NCI-H774 (cell line): ENCODE data around the gene ARID5B.

Experiments
- DNase-seq: peaks from one replicate; lab custom pipeline; 2025; lab: John Stamatoyannopoulos, UW

The ARID5B gene

GRCh38 chr10:62098278-62099121 is 197.0 kb downstream of the ARID5B start:
- no peak for DNase-seq

DNA sequence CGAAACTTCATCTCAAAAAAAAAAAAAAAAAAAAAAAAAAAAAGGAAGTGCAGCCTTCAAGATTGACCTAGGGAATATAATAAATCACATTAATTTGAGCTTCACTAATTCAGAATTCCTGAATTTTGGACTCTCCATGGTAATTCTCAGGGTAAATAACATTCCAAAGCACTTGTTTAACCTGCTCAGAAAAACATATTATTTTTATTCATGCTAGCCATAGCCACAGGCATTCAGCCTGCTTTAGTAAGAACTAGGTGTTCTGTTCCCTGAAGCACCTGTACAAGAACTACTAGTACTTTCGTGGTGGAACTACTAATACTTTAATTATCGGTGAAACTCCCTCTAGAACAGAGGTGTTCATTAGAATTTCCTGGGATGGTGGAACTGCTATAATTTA is 197.8 kb downstream of the ARID5B start:
- no peak for DNase-seq

- no peak for DNase-seq
These were observed 202.4 kb downstream of the ARID5B start for GRCh38 chr10:62103857-62104256.

GRCh38 chr10:62106929-62107519 is 205.5 kb downstream of the ARID5B start:
- DNase-seq: no peak

DNA sequence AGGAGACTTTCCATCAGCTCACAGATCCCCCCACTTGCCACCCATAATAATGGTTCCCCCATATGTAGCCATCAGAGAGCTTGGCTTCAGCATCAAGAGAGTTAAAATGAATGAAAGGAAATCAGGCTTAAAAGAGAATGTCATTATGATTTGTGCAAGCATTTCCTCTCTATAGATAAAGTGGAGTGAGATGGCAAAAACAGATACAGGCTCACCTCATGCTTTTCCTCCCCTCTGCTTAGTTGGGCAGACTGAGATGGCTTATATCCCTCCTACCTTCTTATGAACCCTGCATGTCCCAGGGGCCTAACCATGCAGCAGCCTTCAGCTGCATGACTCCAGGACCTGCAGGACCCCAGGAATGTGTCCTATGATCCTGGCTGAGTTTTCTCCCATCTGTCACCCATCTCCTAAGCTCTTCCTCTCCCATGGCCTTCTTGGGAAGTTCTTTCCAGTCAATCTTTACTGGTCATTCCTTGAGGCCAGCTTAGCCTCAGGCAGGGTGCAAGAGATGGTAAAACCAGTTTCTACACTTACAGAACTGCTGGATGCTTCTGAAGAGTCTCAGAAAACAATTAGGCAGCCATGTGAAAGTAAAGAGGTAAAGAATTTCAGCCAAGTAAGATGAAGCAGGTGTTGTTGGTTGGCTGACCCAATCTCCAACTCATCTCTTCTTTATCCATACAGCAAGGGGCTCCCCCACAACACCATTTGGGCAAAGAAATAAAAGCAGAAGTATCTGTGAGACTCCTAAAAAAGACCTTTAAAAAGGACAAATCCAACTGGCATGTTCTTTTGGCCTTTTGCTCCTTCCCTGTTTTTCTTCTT is 207.5 kb downstream of the ARID5B start:
- no peak for DNase-seq

DNA sequence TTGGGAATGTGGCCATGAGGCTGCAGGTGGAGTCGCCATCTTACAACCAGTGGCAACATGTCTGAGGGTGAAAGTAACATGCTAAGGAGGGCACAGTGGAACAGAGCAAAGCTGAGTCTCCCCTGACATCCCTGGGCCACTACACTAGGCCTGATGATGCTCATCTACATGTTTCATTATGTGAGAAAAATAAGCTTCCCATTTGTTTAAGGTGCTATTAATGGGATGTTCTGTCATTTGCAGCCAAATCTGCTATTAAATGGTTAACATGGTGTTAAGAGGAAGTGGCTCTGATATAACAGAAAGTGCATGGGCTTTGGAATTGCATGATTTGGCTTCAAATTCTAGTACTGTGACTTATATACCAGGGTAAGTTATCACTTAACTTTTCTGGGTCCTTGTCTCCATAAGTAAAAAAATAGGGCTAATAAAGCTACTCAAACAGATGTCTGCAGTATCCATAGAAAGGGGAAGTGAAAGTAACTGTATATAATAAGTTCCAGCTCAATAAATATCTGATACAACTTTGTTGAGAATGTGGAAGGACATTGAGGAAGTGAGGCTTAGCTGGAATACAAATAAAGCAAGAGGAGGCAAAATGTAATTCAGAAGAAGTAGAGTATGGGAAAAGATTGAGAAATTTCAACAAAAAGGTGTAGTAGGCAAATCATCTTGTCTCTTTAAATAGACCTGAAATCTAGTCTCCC is 208.2 kb downstream of the ARID5B start:
- no peak for DNase-seq

- DNase-seq: no peak
These were observed 210.8 kb downstream of the ARID5B start for GRCh38 chr10:62112300-62112699.

DNA sequence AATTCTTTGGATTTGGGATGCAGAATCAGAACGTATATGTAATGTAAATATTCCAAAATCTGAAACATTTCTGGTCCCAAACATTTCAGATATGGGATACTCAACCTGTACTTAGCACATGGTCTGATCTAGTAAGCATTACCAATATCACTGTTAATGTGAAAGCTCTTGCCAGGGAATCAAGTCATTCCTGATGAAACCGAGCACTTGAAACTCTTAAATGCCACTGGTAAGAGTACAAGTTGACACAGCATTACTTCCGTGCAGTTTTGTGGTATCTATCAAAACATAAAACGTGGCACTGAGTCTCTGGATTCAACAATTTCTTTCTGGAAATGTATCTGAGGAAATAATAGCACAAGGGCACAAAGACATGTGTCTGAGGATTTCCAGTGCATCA is 211.5 kb downstream of the ARID5B start:
- no peak for DNase-seq

DNA sequence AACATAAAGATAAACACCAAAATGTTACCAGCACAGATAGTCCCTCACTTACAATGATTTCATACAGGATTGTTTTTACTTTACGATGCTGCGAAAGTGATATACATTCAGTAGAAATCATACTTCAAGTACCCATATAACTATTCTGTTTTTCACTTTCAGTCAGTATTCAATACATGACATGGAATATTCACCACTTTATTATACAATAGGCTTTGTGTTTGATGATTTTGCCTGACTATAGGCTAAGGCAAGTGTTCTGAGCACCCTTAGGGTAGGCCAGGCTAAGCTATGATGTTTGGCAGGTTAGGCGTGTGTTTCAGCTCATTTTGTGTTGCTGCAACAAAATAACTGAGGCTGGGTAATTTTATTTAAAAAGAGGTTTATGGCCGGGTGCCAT is 212.2 kb downstream of the ARID5B start:
- no peak for DNase-seq

DNA sequence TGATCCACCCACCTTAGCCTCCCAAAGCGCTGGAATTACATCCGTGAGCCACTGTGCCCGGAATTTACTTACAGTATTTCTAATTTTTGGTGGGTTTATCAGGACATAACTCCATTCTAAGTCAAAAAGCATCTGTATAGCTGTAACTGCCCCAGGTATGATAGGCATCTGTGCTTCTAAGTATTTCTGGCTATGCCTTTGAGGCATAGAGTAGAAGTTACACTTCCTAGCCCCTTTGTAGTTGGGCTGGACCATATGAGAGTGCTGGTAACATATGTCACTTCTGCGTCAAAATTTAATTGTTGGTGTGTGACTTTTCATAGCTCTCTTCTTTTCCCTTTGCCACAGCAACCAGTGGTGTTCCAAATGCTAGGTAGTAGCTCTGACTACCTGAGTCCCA is 213.8 kb downstream of the ARID5B start:
- DNase-seq: no peak

GRCh38 chr10:62115842-62116241 is 214.3 kb downstream of the ARID5B start:
- DNase-seq: no peak

DNA sequence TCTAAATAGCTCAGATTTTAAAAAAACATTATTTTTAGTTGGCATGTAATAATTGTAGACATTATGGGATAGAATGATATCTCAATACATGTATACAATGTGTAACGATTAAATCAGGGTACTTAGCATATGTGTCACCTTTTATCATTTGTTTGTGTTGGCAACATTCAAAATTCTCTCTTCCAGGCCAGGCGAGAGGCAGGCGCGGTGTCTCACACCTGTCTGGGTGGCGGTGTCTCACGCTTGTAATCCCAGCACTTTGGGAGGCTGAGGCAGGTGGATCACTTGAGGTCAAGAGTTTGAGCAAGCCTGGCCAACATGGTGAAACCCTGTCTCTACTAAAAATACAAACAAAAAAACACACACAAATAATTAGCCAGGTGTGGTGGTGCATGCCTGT is 215.4 kb downstream of the ARID5B start:
- DNase-seq: peak; percentile 87

- no peak for DNase-seq
These were observed 219.7 kb downstream of the ARID5B start for GRCh38 chr10:62121187-62121530.

DNA sequence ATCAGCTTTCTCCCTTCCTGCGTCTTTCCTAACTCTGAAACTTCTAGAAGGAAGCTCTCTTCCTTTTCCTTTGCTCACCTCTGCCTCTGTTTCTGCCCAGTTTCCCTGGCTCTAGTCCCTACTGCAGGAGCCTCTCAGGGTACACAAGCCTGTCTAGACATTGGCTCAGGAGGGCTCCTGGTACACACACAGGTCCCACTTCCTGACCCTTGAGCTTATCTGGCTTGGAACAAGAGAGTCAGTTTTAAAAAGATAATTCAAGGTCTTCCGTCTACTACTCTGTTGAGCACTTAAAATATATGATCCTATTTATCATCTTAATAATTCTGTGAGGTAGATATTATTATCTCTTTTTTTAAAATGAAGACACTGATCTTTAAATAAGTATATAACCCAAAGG is 226.5 kb downstream of the ARID5B start:
- no peak for DNase-seq

GRCh38 chr10:62130948-62131347 is 229.4 kb downstream of the ARID5B start:
- no peak for DNase-seq

DNA sequence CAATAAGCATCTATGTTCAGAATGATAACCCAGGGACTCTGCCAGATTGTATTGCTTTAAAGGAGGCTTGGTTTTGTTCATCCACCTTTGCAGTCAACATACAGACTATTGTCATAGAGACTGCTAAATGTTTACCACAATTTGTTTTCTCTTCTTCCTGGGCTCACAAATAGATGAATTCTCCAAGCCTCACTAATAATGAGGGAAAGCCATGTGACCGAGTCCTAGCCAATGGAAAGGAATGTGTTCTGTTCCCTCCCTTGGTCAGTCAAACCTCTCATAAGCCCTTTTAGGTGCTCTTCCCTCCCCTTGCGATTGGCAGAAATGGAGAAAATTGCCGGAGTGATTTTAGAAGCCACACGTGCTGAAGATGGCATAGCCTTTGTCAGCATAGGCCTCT is 230.2 kb downstream of the ARID5B start:
- no peak for DNase-seq

DNA sequence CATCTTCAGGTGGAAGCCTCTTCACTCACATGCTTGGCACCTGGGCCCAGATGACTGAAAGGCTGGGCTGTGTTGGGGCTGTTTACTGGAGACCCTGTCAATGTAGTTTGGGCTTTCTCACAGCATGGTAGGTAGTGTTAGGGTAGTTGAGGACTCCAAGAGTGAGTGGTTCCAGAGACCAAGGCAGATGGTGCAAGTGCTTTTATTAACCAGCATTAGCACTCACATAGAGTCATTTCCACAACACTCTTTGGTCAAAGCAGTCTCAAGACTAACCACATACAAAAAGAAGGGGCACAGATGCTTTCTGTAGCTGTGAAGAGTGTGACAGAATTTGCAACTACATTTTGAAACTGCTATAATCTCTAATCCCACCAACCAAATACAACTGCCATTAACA is 232.1 kb downstream of the ARID5B start:
- no peak for DNase-seq

DNA sequence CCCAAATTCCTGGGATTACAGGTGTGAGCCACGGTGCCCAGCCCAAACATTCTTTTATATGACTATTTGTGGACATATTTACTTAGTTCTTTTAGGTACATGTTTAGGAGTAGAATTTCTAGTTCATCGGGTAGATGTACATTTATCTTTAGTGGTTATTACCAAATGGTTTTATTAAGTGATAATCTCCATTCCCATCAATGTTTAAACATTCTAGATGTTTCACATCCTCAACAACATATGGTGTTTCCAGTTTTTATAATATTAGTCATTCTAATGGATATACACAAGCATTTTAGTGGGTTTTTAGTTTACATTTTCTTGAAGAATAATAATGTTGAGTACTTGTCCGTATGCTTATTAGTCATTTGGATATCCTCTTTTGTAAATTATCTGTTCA is 235.4 kb downstream of the ARID5B start:
- DNase-seq: no peak
